Lung (tissue), 12 donors: Measurements from ENCODE around the gene OLFML1. TPM values are rescaled to one million over a fixed set of nuclear protein-coding genes. Genes with fewer than 3 reads are reported as not detected.

ENCODE experiments used
- ATAC-seq: fragments of 200-7000 bp; cut with Tn5 transposase; one replicate; pipeline ENCODE4 v1.9.1; 2020; ENCODE audit warnings: moderate number of reproducible peaks; ENCODE audit not compliant: insufficient read depth, low FRiP score
- DNase-seq, 3 donors: peaks; one replicate each; pipeline ENCODE4 v3.0.0-alpha.2; 2013 to 2017
- H3K27ac ChIP-seq, 2 donors: one replicate each; pipeline ENCODE4 v1.5.1; 2013; ENCODE audit warnings: mild to moderate bottlenecking in 2 of 2, moderate library complexity in 2 of 2, control low read depth in 1 of 2, inconsistent platforms in 1 of 2, low read depth in 1 of 2, low read length in 1 of 2
- H3K27me3 ChIP-seq, 3 donors: one replicate each; pipeline ENCODE4 v1.5.1; 2013; ENCODE audit warnings: low read length in 2 of 3; ENCODE audit not compliant: control insufficient read depth in 3 of 3, insufficient read depth in 3 of 3
- H3K36me3 ChIP-seq, 4 donors: one replicate each; pipeline ENCODE4 v1.5.1; 2013; ENCODE audit warnings: low read length in 4 of 4, mild to moderate bottlenecking in 1 of 4, moderate library complexity in 1 of 4; ENCODE audit not compliant: control insufficient read depth in 4 of 4, insufficient read depth in 4 of 4
- H3K4me1 ChIP-seq, 5 donors: one replicate each; pipeline ENCODE4 v1.5.1; 2013; ENCODE audit warnings: low read length in 5 of 5, mild to moderate bottlenecking in 2 of 5, moderate library complexity in 1 of 5; ENCODE audit not compliant: control insufficient read depth in 5 of 5, insufficient read depth in 5 of 5
- H3K4me3 ChIP-seq: one replicate; pipeline ENCODE4 v1.5.1; 2013; ENCODE audit warnings: mild to moderate bottlenecking, control low read depth, moderate library complexity
- H3K9ac ChIP-seq, 2 donors: one replicate each; pipeline ENCODE4 v1.5.1; 2013; ENCODE audit warnings: low read length in 2 of 2, control low read depth in 1 of 2; ENCODE audit not compliant: insufficient read depth in 1 of 2
- H3K9me3 ChIP-seq, 4 donors: one replicate each; pipeline ENCODE4 v1.5.1; 2013; ENCODE audit warnings: low read length in 3 of 4, mild to moderate bottlenecking in 1 of 4, moderate library complexity in 1 of 4; ENCODE audit not compliant: control insufficient read depth in 4 of 4, insufficient read depth in 3 of 4
- CTCF ChIP-seq: IDR thresholded peaks from 2 replicates; pipeline ENCODE4 v1.5.1; 2012; ENCODE audit warnings: mild to moderate bottlenecking; ENCODE audit errors: control extremely low read depth, extremely low read depth
- WGBS, 2 donors: extraction: QIAGEN DNeasy Blood & Tissue Kit; methylation state at CpG; one replicate each; pipeline ENCODE4 v1.1.7; 2013; 5-methylcytosine and 5-hydroxymethylcytosine counted together
- polyA plus RNA-seq, 2 donors: library from polyadenylated mRNA; stranded (reverse); fragments of 200-250 nt; gene quantifications; one replicate each; pipeline ENCODE4 v1.2.1, GENCODE V29; 2013
- total RNA-seq, 2 donors: library from RNA; depleted of rRNA in 1 of 2; stranded (reverse); fragments of >200 nt in 1 of 2; gene quantifications; one replicate each; pipeline ENCODE4 v1.2.1, GENCODE V29; 2014 to 2021
- donor health status: control.
- donor health status: control.
- donor health status: Bipolar disorder and iron deficiency.
- donor health status: healthy.
- donor health status: DM: yes; HTN: yes; CAD: no.

OLFML1 gene
- total and polyA plus RNA-seq, 4 donors: 2.6 to 28.1 (median 9.5) TPM

DNA sequence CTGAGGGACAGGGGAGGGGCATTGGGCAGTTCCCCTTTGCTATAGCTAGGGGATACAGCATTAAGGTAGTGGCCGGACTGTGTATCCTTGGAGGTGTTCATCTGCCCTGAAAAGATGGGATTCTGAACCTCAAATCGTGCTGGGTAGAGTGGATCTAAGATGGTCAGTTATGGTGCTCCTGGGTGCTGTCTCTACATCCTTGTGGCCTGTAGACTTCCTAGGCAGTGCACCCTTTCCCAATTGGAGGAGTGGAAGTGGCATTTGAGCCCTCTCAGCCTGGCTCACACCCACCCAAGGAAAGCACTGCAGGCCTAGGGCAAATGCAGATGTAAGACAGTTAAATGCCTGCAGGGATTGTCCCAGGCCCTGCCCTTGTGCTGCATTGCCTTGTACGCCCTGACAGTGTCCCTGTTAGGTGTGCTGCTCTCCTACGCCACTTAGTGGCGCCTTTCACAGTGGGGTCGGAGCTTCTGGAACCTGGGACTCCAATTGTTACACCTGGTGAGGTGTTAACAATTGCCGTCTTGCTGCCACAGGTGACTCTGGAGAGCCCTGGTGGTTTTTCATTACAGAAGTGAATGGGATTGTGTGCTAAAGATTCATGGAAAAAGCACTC lies 63.5 kb downstream of the OLFML1 start:
- H3K9ac ChIP-seq: no peak overlapping the region
- no peak overlapping the region for H3K4me3 ChIP-seq
- peaks cover 0 to 4% (median 0%) of the 10 kb centered on the region in 5 donors for H3K4me1 ChIP-seq
- H3K27ac ChIP-seq: no peak overlapping the region
- TF ChIP-seq CTCF: no peak
- ATAC-seq: no peak
- WGBS, 2 donors: 75 to 77% methylated on average over 7 of the region's 7 CpGs
- no peaks in the 10 kb centered on the region for H3K27me3 ChIP-seq
- no peak for DNase-seq
- H3K36me3 ChIP-seq: peaks cover 0 to 7% (median 0%) of the 10 kb centered on the region in 4 donors
- no peaks in the 10 kb centered on the region for H3K9me3 ChIP-seq

- no peak for TF ChIP-seq CTCF
- ATAC-seq (no peak), DNase-seq (no peak)
- WGBS, 2 donors: 64 to 88% methylated on average over 4 of the region's 4 CpGs
- Histone ChIP-seq H3K9ac (no peak overlapping the region), H3K9me3 (no peaks in the 10 kb centered on the region), H3K27ac (no peak overlapping the region), H3K4me1 (peaks cover 0 to 6% (median 3%) of the 10 kb centered on the region in 5 donors), H3K4me3 (no peak overlapping the region), H3K36me3 (peaks cover 0 to 7% (median 0%) of the 10 kb centered on the region in 4 donors), H3K27me3 (no peaks in the 10 kb centered on the region)
Observed at GRCh38 chr11:7549681-7550080, 64.4 kb downstream of the OLFML1 start.

DNA sequence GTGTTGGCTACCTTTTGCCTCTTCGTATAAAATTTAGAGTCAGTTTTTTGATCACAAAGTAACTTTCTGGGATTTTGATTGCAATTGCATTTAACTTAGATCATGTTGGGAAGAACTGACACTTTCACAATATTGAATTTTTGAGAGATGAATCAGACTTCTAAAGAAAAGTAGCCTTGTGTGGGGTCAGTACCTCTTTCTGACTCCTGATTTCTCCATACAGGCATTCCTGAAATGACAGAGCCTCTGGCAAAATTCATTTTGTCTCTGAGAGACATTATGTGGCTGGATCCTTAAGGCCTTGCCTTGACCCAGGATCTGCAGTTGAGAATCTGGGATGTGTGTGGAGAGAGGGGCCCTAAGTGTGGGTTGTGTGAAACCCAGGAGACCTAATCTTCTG lies 66.3 kb downstream of the OLFML1 start:
- no peak for ATAC-seq
- H3K4me3 ChIP-seq: no peak overlapping the region
- no peaks in the 10 kb centered on the region for H3K9me3 ChIP-seq
- 89 to 96% methylated on average over 1 of the region's 1 CpG for WGBS, 2 donors
- TF ChIP-seq CTCF: no peak
- no peak overlapping the region for H3K9ac ChIP-seq
- DNase-seq: no peak
- peaks cover 0 to 6% (median 4%) of the 10 kb centered on the region in 5 donors for H3K4me1 ChIP-seq
- H3K36me3 ChIP-seq: peaks cover 0 to 7% (median 0%) of the 10 kb centered on the region in 4 donors
- no peak overlapping the region for H3K27ac ChIP-seq
- H3K27me3 ChIP-seq: no peaks in the 10 kb centered on the region

GRCh38 chr11:7552666-7553065 lies 67.4 kb downstream of the OLFML1 start:
- WGBS, 2 donors: 93 to 96% methylated on average over 4 of the region's 4 CpGs

More at GRCh38 chr11:7552666-7553065, 67.4 kb downstream of the OLFML1 start:
- Histone ChIP-seq H3K9me3 (no peaks in the 10 kb centered on the region), H3K4me3 (no peak overlapping the region), H3K36me3 (peaks cover 0 to 7% (median 0%) of the 10 kb centered on the region in 4 donors), H3K27ac (no peak overlapping the region), H3K27me3 (no peaks in the 10 kb centered on the region), H3K4me1 (peaks cover 0 to 6% (median 4%) of the 10 kb centered on the region in 5 donors), H3K9ac (no peak overlapping the region)
- DNase-seq (no peak), ATAC-seq (no peak)
- TF ChIP-seq CTCF: no peak
